OCI-LY3 (cell line): ENCODE data around the gene ENDOU.

Experiments used
- H2AFZ ChIP-seq: fragments of 200-600, 300-600 bp; shearing (Covaris generic); 2 replicates; pipeline ENCODE4 v1.6.0; 2014; ENCODE audit warnings: antibody characterized with exemption, low read depth, low read length
- H3K27ac ChIP-seq: fragments of 200-600, 300-600 bp; sonication (generic); 2 replicates; pipeline ENCODE4 v1.5.1; 2014; ENCODE audit warnings: mild to moderate bottlenecking, low read length, moderate library complexity, mixed read lengths
- H3K27me3 ChIP-seq: fragments of 200-600, 300-600 bp; sonication (generic); 2 replicates; pipeline ENCODE4 v1.6.1; 2014; ENCODE audit warnings: low read depth, low read length, mixed read lengths
- H3K36me3 ChIP-seq: fragments of 200-600, 300-600 bp; sonication (generic); replicated peaks from 2 replicates; pipeline ENCODE3; 2014; ENCODE audit warnings: low read depth, low read length, mixed read lengths
- H3K4me1 ChIP-seq: fragments of 300-600, 200-600 bp; sonication (generic); 2 replicates; pipeline ENCODE4 v1.6.1; 2014; ENCODE audit warnings: low read length, mixed read lengths
- H3K4me2 ChIP-seq: fragments of 200-600, 300-600 bp; sonication (generic); 2 replicates; pipeline ENCODE4 v1.6.1; 2014; ENCODE audit warnings: low read length, mixed read lengths
- H3K4me3 ChIP-seq: fragments of 300-600, 200-600 bp; sonication (generic); 2 replicates; pipeline ENCODE4 v1.5.1; 2014; ENCODE audit warnings: antibody characterized with exemption, mild to moderate bottlenecking, low read length, moderate library complexity
- H3K79me2 ChIP-seq: fragments of 300-600, 200-600 bp; shearing (Covaris generic); 2 replicates; pipeline ENCODE4 v1.6.1; 2014; ENCODE audit warnings: mild to moderate bottlenecking, low read length, mixed read lengths
- H3K9ac ChIP-seq: fragments of 300-600, 200-600 bp; shearing (Covaris generic); 2 replicates; pipeline ENCODE4 v1.6.0; 2014; ENCODE audit warnings: mild to moderate bottlenecking, low read length, moderate library complexity
- H3K9me3 ChIP-seq: fragments of 200-600, 300-600 bp; shearing (Covaris generic); 2 replicates; pipeline ENCODE4 v1.6.1; 2014; ENCODE audit warnings: low read length, mixed read lengths; ENCODE audit not compliant: insufficient read depth
- H4K20me1 ChIP-seq: fragments of 200-600, 300-600 bp; sonication (generic); 2 replicates; pipeline ENCODE4 v1.6.1; 2016; ENCODE audit warnings: low read length, mixed read lengths; ENCODE audit not compliant: insufficient read depth
- EZH2phosphoT487 ChIP-seq: fragments of 200-600 bp; shearing (Covaris generic); IDR thresholded peaks from 2 replicates; pipeline ENCODE4 v1.6.1; 2018; ENCODE audit warnings: antibody characterized with exemption, mixed run types, low read depth
- TF ChIP-seq, protein P1 (sequence below): fragments of 200-600, 300-600 bp; sonication (generic); IDR thresholded peaks from 2 replicates; pipeline ENCODE4 v1.5.1; 2014; ENCODE audit warnings: antibody characterized with exemption, low read length, low read depth

The ENDOU gene

DNA sequence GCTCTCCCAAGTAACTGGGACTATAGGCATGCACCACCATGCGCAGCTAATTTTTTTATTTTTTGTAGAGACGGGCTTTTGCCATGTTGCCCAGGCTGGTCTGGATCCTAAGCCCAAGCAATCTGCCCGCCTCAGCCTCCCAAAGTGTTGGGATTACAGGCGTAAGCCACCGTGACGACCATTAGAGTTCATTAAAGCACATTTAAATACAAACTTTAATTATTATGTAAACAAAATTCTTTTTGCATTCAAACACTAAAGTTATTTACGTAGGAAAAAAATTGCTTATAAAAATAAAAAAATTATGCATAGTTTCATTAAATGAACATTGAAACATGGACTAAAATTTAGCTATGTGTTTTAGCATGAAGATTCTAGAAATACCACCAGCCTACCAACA is 26.7 kb downstream of the ENDOU start:
- H3K27me3 ChIP-seq = no peaks in the 10 kb centered on the region
- no peak overlapping the region for H2AFZ ChIP-seq
- peaks cover 18% of the 10 kb centered on the region for H3K4me1 ChIP-seq
- peaks cover 48% of the 10 kb centered on the region for H3K36me3 ChIP-seq
- peaks cover 46% of the 10 kb centered on the region for H3K79me2 ChIP-seq
- H3K4me3 ChIP-seq = no peak overlapping the region
- no peak for TF ChIP-seq EZH2phosphoT487
- TF ChIP-seq, protein P1, sequence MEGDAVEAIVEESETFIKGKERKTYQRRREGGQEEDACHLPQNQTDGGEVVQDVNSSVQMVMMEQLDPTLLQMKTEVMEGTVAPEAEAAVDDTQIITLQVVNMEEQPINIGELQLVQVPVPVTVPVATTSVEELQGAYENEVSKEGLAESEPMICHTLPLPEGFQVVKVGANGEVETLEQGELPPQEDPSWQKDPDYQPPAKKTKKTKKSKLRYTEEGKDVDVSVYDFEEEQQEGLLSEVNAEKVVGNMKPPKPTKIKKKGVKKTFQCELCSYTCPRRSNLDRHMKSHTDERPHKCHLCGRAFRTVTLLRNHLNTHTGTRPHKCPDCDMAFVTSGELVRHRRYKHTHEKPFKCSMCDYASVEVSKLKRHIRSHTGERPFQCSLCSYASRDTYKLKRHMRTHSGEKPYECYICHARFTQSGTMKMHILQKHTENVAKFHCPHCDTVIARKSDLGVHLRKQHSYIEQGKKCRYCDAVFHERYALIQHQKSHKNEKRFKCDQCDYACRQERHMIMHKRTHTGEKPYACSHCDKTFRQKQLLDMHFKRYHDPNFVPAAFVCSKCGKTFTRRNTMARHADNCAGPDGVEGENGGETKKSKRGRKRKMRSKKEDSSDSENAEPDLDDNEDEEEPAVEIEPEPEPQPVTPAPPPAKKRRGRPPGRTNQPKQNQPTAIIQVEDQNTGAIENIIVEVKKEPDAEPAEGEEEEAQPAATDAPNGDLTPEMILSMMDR = no peak
- peaks cover 7% of the 10 kb centered on the region; the same call in 1 of the 2 replicates for H4K20me1 ChIP-seq
- H3K9me3 ChIP-seq = no peaks in the 10 kb centered on the region
- H3K4me2 ChIP-seq = peak overlapping the region; percentile 68; the same call in 1 of the 2 replicates
- H3K27ac ChIP-seq = peak overlapping the region; percentile 73
- H3K9ac ChIP-seq = 0 out of 2 replicates have a peak overlapping the region, but pooled peaks have one; percentile 34

DNA sequence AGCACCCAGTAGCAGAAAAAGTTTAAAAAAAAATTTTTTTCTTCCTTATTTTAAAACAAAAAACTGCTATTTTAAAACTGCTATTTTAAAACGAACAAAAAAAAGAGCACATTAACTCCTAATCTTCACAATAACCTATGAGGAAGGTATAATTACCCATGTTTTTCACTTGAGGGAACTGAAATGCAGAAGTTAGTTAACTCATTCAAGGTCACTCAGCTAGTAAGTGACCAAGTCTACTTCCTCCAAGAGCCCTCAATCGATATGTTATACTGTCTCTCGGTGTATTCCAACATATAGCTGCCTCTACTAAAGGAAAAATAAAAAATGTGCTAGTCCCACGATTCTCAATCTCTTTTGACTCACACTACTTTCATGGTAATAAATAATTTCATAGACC is 27.2 kb downstream of the ENDOU start:
- Histone ChIP-seq H3K4me1 (peaks cover 18% of the 10 kb centered on the region), H3K9me3 (no peaks in the 10 kb centered on the region), H3K27me3 (no peaks in the 10 kb centered on the region), H3K27ac (peak overlapping the region; percentile 73), H2AFZ (no peak overlapping the region), H3K79me2 (peaks cover 44% of the 10 kb centered on the region), H3K9ac (peak overlapping the region; percentile 39), H3K36me3 (peaks cover 51% of the 10 kb centered on the region), H4K20me1 (peaks cover 4% of the 10 kb centered on the region; the same call in 1 of the 2 replicates), H3K4me3 (peak overlapping the region; percentile 55), H3K4me2 (peak overlapping the region; percentile 68)
- TF ChIP-seq, protein P1 = no peak
- no peak for TF ChIP-seq EZH2phosphoT487

DNA sequence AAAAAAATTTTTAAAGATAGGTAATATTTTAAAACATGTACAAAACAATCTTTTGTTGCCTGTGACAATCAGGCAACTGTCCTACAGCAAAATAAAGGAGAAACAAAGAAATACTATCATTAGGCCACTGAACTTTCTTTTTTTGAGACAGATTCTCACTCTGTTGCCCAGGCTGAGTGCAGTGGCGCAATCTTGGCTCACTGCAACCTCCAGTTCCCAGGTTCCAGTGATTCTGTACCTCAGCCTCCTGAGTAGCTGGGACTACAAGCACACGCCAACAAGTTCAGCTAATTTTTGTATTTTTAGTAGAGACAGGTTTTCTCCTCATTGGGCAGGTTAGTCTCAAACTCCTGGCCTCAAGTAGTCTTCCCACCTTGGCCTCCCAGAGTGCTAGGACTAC is 36.1 kb downstream of the ENDOU start:
- Histone ChIP-seq H3K9ac (no peak overlapping the region), H3K79me2 (peaks cover 4% of the 10 kb centered on the region; the same call in 1 of the 2 replicates), H3K27ac (no peak overlapping the region), H3K4me3 (no peak overlapping the region), H3K9me3 (no peaks in the 10 kb centered on the region), H3K27me3 (no peaks in the 10 kb centered on the region), H3K4me1 (no peaks in the 10 kb centered on the region), H4K20me1 (peaks cover 3% of the 10 kb centered on the region; the same call in 1 of the 2 replicates), H3K36me3 (peaks cover 44% of the 10 kb centered on the region), H3K4me2 (no peak overlapping the region), H2AFZ (no peak overlapping the region)
- TF ChIP-seq EZH2phosphoT487 = no peak
- TF ChIP-seq, protein P1 = no peak

DNA sequence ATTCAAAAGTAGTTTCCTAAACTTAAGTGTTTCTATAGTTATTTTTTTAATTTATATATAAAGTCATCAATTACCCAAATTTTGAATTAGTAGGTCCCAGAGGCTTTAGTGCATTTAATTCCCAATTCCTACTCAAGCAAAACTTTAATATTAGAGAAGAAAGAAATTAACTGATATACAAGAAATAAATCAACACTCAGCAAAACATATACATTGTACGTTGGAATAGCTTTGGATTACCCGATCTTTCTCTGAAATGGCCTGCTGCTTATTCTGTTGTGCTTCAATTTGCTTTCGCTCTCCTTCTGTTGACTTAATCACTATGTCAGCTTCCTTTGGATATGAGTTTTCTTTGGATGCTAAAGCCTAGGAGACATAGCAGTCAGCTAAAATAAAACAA is 37.7 kb downstream of the ENDOU start:
- Histone ChIP-seq H3K36me3 (peaks cover 42% of the 10 kb centered on the region), H3K4me2 (no peak overlapping the region), H3K79me2 (no peaks in the 10 kb centered on the region), H3K27ac (no peak overlapping the region), H3K27me3 (no peaks in the 10 kb centered on the region), H3K9me3 (no peaks in the 10 kb centered on the region), H4K20me1 (no peaks in the 10 kb centered on the region), H3K4me1 (no peaks in the 10 kb centered on the region), H2AFZ (no peak overlapping the region), H3K4me3 (no peak overlapping the region), H3K9ac (no peak overlapping the region)
- TF ChIP-seq EZH2phosphoT487 = no peak
- TF ChIP-seq, protein P1 = no peak
